Activated naive CD4-positive, alpha-beta T cell treated with anti-CD3 and anti-CD28 coated beads, Interleukin-2, amount 50 U/mL, for 72 hours (primary cell): ENCODE data around the gene GMEB2. TPM values are rescaled to one million over a fixed set of nuclear protein-coding genes. Genes with fewer than 3 reads are reported as not detected.
"Not testable (repeated sequence)": the region's sequence is repeated elsewhere in the genome, so short reads cannot be mapped to it uniquely, and the experiment has no call there.

Experiments
- ATAC-seq, 2 donors: fragments of 150-1000 bp; cut with Tn5 transposase; 2 replicates each; pipeline ENCODE4 v1.10.0; 2021; ENCODE audit warnings: mild to moderate bottlenecking in 2 of 2, moderate library complexity in 2 of 2
- DNase-seq, 2 donors: peaks; one replicate each; pipeline ENCODE4 v3.0.0; 2021 to 2022; ENCODE audit warnings: low spot score in 2 of 2
- H3K27ac Mint-ChIP-seq, 2 donors: one replicate each; pipeline ENCODE4 v1.8.0; 2022; ENCODE audit warnings: mild to moderate bottlenecking in 2 of 2, mixed read lengths in 2 of 2
- H3K36me3 Mint-ChIP-seq, 2 donors: one replicate each; pipeline ENCODE4 v1.8.0; 2022; ENCODE audit warnings: mixed read lengths in 2 of 2
- H3K9me3 Mint-ChIP-seq, 2 donors: one replicate each; pipeline ENCODE4 v1.8.0; 2022; ENCODE audit warnings: mixed read lengths in 2 of 2
- total RNA-seq, 2 donors: library from RNA; stranded (reverse); gene quantifications; one replicate each; pipeline ENCODE4 v1.2.3, GENCODE V29; 2022

GMEB2 gene
- total RNA-seq, 2 donors from 2014 or later: 11.3 to 24.0 TPM

DNA sequence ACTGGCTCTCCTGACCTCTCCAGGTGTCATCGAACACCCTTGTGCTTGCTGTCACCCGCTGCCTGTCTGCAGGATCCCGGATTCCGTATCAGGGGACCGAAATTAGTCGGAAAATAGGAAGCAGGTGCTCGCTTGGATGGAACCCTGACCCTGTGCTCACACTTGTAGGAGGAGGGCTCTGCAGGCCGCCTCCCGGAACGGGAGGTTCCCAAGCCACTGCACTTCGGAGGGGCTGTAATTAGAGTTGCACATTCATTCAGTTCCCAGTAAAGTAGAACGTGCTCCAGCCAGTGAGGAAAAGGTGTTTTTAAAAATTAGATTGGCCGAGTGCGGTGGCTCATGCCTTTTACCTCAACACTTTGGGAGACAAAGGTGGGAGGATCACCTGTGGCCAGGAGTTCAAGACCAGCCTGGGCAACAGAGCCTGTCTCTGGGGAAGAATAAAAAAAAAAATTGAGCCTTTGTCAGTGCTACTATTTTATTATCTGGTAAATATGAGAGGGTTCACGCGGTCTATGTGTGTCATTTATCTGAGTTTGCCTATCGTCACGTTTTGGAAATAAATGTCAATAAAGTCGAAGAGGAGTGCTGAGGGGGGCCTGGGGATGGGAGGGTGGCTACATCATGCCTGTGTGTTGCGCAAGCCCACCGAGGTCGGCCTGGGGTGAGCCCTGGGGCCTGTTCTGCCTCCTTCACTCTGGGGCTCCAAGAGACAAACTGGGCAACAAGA lies 1.5 kb upstream of the GMEB2 start:
- DNase-seq (peak; percentile 59 to 77), ATAC-seq (peak; percentile 7 to 59)
- H3K9me3 Mint-ChIP-seq: no peaks in the 10 kb centered on the region
- peaks cover 9 to 12% of the 10 kb centered on the region in 2 donors for H3K36me3 Mint-ChIP-seq
- peak overlapping the region; percentile 82 to 95 for H3K27ac Mint-ChIP-seq

DNA sequence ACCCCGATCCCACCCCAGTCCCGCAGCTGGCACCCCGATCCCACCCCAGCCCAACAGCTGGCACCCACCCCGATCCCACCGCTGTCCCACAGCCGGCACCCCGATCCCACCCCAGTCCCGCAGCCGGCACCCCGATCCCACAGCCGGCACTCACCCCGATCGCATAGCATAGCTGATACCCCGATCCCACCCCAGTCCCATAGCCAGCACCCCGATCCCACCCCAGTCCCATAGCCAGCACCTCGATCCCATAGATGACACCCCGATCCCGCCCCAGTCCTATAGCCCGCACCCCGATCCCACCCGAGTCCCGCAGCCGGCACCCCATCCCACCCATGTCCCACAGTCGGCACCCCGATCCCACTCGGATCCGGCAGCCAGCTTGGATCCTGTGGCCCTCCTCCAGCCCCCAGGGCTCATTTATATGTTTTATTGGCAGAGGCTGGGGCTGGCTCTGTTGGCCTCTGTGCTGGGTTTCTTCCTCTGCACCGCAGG lies 897 bp upstream of the GMEB2 start:
- peaks cover 9 to 12% of the 10 kb centered on the region in 2 donors for H3K36me3 Mint-ChIP-seq
- DNase-seq: no peak
- H3K27ac Mint-ChIP-seq: peak overlapping the region; percentile 82 to 95

DNA sequence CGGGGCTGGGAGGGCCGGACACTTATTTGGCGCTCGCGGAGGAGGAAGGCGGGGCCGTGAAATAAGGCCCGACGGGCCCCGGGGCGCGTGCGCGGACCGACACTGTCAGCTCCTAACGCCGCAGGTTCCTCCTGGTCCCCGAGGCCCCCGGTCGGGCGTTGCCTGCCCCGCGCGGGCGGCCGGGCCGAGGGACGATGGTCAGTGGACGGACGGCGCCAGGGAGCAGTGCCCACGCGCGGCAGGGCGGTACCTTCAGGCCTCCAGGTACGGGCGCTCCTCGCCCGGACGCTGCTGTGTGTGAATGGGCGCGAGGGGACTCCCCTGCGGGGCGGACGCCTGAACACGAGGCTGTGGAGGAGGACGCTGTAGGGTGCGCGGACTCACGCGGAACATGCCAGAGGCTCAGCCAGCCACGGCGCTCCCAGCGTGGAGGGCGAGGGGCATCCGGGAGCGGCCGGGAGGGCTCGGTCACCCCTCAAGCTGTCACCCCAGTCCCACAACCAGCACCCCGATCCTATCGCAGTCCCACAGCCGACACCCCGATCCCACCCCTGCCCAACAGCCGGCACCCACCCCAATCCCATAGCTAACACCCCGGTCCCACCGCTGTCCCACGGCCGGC lies 339 bp upstream of the GMEB2 start:
- peak; percentile 95 to 97 for DNase-seq
- peak overlapping the region in 1 of 2 donors; percentile 82 for H3K27ac Mint-ChIP-seq
- peaks cover 9 to 16% of the 10 kb centered on the region in 2 donors for H3K36me3 Mint-ChIP-seq
- H3K9me3 Mint-ChIP-seq: no peaks in the 10 kb centered on the region
- ATAC-seq: peak; percentile 84 to 86

More for the DNA sequence above, 897 bp upstream of the GMEB2 start:
- ATAC-seq: peak; percentile 3 to 19
- no peaks in the 10 kb centered on the region for H3K9me3 Mint-ChIP-seq

DNA sequence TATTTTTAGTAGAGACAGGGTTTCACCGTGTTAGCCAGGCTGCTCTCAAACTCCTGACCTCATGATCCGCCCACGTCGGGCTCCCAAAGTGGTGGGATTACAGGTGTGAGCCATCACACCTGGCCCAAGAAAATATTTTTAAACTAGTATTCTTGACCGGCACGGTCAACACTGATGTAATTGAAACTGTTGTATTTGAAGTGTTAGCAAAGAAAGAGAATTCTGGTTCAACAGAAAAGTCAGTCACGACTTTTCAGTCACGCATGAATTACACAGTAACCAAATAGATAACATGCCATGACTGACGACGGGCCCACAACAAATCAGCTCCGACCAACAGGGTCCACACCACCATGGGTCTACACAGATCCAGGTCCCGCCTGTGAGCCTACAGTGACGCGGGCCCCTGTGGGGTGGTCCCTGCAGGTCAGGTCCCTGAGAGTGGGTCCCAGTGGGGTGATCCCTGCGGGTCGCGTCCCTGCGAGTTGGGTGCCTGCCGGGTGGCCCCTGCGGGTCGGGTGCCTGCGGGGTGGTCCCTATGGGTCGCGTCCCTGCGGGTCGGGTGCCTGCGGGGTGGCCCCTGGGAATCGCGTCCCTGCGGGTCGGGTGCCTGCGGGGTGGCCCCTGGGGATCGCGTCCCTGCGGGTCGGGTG lies 1.0 kb downstream of the GMEB2 start:
- no peaks in the 10 kb centered on the region for H3K9me3 Mint-ChIP-seq
- ATAC-seq (peak in 1 of 2 donors; percentile 48), DNase-seq (peak in 1 of 2 donors; percentile 34)
- H3K36me3 Mint-ChIP-seq: peaks cover 9 to 16% of the 10 kb centered on the region in 2 donors
- H3K27ac Mint-ChIP-seq: peak overlapping the region; percentile 79 to 93

DNA sequence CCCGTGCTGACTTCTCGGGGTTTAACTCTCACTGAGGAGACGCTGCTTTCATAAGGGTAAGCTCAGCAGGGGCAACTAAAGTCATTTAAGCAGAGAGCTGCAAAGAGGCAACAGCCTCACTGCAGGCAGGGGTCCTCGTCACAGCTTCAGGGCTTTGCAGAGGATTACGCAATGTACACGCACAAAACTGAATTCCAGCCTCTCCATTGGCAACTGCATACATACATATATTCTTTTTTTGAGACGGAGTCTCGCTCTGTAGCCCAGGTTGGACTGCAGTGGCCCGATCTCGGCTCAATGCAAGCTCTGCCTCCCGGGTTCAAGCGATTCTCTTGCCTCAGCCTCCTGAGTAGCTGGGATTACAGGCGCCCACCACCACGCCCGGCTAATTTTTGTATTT lies 2.4 kb downstream of the GMEB2 start:
- no peak for DNase-seq
- H3K27ac Mint-ChIP-seq: no peak overlapping the region
- no peaks in the 10 kb centered on the region for H3K9me3 Mint-ChIP-seq
- peaks cover 9 to 16% of the 10 kb centered on the region in 2 donors for H3K36me3 Mint-ChIP-seq
- no peak for ATAC-seq

DNA sequence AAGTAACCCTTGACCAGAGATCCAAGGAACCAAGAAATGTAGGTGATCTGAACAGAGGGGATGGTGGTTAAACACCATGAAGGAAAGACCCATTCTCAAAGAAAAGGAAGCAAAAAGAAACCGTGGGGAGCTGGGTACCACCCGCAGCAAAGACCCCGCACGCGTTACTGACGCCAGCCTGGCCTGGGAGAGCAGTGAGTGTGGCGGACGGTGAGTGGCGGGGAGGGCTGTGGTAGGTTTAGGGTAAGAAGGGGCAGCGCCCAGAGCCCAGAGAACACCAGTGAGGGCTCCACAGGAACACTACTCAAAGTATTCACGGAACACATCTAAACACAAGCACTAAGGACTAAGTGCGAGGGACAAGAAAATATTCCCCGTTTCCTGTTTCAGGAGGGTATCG lies 4.2 kb downstream of the GMEB2 start:
- ATAC-seq: no peak
- no peaks in the 10 kb centered on the region for H3K9me3 Mint-ChIP-seq
- no peak for DNase-seq
- peaks cover 0 to 4% of the 10 kb centered on the region in 2 donors for H3K36me3 Mint-ChIP-seq
- H3K27ac Mint-ChIP-seq: peak overlapping the region in 1 of 2 donors; percentile 25

DNA sequence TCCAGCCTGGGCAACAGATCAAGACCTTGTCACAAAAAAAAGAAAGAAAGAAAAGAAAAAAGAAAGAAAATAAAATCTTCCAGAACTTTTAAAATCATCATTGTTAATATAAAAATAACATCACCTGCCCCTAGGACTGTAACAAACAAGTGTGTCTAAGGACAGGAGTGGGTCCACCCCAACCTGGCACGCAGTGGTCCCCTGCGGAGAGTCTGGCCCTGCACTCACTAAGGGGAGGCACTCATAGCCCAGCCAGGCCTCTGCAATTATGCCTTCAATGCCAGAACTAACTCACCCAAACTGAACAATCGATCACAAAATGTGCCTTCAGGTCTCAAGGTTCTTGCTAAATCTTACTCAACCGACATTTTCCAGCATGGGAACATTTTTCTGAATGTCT lies 4.8 kb downstream of the GMEB2 start:
- peaks cover 0 to 4% of the 10 kb centered on the region in 2 donors for H3K36me3 Mint-ChIP-seq
- ATAC-seq: no peak
- H3K9me3 Mint-ChIP-seq: no peaks in the 10 kb centered on the region
- no peak overlapping the region for H3K27ac Mint-ChIP-seq
- no peak for DNase-seq

DNA sequence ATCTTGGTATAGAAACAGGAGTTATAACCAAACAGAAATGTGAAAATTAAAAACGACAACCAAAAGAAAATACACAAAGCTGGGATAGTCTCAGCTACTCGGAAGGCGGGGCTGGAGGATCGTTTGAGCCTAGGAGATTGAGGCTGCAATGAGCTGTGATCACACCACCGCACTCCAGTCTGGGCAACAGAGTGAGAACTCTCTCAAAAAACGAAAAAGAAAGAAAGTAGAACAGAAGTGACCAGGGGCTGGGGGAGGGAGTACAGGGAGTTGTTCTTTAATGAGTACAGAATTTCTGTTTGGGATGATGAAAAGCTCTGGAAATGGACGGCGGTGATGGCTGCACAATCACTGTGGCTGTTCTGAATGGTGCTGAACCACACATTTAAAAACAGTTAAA lies 5.9 kb downstream of the GMEB2 start:
- ATAC-seq (no peak), DNase-seq (no peak)
- H3K9me3 Mint-ChIP-seq: no peaks in the 10 kb centered on the region
- peaks cover 0 to 4% of the 10 kb centered on the region in 2 donors for H3K36me3 Mint-ChIP-seq
- H3K27ac Mint-ChIP-seq: no peak overlapping the region

DNA sequence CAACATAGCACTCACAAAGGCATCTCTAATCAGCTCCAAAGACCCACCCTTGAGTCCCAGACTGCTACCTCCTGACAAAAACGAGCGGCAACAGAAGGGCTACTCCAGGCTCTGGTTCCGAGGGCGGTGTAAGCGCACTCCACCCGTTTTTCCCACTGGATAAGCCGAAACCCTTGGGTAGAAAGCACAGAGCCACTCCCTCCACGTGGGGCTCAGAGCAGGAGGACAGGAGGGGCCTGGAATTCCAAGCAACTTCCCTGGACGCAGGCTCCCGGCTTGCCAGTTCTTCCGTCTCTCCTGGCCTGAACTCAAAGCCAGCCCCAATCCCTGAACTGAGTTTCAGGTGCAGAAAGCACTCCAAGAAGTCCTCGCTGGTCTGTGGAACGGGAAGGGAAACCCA lies 7.4 kb downstream of the GMEB2 start:
- Mint-ChIP-seq H3K36me3 (peaks cover 4 to 7% of the 10 kb centered on the region in 2 donors), H3K27ac (no peak overlapping the region)
- no peak for DNase-seq

DNA sequence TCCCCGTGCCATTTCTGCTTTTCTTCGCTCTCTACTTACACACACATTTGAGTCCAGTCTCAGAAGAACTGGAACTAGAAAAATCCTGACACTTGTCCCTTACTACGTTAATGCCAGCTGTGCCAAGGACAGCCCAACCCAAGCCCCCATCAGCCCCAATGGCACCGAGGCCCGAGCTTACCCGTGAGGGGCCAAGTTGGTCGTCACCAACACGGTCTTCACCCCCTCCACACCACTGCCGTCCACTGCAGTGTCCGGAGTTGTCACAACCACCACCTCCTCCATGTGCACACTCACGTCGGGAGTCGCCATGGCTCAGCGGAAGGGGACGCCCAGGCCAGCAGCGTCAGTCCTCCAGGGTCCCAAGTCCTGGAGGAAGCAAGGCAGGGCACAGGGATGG lies 7.8 kb downstream of the GMEB2 start:
- Mint-ChIP-seq H3K9me3 (no peaks in the 10 kb centered on the region), H3K27ac (peak overlapping the region in 1 of 2 donors; percentile 60), H3K36me3 (peaks cover 4 to 7% of the 10 kb centered on the region in 2 donors)
- ATAC-seq (no peak), DNase-seq (no peak)

More for the DNA sequence above, 7.4 kb downstream of the GMEB2 start:
- H3K9me3 Mint-ChIP-seq: no peaks in the 10 kb centered on the region
- no peak for ATAC-seq

DNA sequence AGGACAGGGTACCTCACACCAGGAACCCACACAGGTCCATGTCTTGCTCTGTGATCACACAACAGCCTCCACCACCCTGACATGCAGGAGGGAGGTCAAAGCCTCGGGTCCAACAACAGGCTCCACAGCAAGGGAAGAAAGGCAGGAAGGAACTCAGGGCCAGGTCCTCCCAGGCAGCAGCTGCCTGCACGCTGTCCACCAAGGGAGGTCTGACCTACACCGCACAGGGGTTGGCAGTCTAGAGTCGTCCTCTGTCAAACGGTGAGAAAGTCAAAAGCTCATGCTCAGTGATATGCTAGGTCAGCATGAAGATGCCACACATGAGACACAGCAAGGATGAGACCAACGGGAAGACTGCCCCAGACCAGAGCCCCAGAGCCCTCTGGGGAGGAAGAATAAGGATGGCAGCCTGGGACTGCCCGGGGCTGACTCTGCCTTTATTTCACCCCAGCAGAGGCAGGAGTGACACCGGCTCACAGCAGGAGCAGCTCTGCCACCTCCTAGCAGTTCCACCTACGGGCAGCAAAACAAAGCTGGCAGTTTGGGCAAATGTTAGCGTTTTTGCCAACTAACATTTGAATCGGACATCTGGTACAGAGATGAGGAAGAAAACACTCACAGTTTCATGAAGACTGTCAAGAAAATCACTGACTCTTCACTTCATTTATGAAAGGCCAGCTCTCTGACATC lies 8.5 kb downstream of the GMEB2 start:
- no peak overlapping the region for H3K27ac Mint-ChIP-seq
- ATAC-seq: no peak

DNA sequence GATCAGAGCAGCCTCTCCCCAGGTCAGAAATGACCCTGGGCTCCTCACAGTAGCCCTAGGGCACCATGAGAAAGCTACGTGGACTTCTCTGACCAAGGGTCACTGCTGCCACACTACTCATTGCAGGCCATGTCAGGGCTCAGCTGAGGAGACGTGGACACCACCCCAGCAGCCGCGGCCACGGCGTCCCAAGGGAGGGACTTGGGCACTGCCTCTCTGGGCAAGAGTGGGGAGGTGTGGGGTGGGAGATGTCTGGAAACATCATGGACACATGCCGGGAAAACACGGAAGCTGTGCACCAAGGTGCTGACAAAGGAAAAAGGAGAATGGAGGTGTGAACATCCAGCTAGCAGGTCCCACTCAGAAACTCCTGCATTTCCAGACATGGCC lies 9.0 kb downstream of the GMEB2 start:
- no peak overlapping the region for H3K27ac Mint-ChIP-seq
- H3K9me3 Mint-ChIP-seq: no peaks in the 10 kb centered on the region
- DNase-seq: no peak
- H3K36me3 Mint-ChIP-seq: peaks cover 7 to 8% of the 10 kb centered on the region in 2 donors
- no peak for ATAC-seq

More for the DNA sequence above, 8.5 kb downstream of the GMEB2 start:
- H3K9me3 Mint-ChIP-seq: no peaks in the 10 kb centered on the region
- H3K36me3 Mint-ChIP-seq: peaks cover 4 to 7% of the 10 kb centered on the region in 2 donors
- DNase-seq: no peak

DNA sequence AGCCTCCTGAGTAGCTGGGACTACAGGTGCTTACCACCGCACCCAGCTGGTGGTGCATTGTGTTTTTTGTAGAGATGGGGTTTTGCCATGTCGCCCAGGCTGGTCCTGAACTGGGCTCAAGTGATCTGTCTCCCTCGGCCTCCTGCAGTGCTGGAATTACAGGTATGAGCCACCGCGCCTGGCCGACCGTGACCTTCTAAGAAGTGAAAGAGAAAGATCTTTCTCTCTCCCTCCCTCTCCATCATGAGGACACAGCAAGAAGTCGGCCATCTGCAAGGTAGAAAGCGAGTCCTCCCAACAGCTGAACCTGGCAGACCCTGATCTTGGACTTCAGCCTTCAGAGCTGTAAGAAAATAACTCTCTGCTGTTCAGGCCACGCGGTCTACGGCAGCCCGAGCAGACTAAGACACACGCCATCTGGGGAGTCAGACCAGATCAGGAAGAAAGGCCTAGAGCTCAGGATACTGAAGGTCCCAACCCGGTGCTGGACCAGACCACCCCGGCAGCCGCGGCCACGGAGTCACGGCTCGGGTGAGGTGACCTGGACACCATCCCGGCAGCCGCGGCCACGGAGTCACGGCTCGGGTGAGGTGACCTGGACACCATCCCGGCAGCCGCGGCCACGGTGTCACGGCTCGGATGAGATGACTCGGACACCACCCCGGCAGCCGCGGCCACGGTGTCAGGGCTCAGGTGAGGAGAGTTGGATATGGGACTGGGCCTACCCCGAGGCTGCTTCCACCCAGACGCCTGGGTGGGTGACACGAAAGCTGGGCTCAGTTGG lies 9.6 kb downstream of the GMEB2 start:
- H3K9me3 Mint-ChIP-seq: no peaks in the 10 kb centered on the region
- no peak overlapping the region for H3K27ac Mint-ChIP-seq
- ATAC-seq (no peak), DNase-seq (no peak)
- H3K36me3 Mint-ChIP-seq: peaks cover 5 to 7% of the 10 kb centered on the region in 2 donors

DNA sequence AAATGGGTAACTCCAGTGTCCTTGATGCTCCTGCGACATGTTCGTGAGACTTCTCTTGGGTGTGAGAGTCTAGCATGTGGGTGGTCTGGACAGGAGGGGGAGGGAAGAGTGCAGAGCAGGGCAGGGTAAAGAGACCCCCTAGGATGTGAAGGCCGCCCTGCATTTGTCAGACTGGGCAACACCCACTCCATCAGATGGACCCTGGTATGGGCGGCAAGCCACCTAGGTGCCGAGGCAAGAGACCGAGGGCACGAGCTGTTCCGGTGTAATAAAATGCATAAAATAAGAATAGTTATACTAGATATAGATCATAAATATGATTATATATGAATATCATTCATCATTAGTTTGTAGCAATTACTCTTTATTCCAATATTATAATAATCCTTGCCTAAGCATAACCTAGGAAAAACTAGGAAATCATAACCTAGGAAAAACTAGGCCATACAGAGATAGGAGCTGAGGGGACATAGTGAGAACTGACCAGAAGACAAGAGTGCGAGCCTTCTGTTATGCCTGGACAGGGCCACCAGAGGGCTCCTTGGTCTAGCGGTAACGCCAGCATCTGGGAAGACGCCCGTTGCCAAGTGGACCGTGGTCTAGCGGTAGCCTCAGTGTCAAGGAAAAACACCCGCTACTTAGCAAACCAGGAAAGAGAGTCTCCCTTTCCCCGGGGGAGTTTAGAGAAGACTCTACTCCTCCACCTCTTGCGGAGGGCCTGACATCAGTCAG lies 12.9 kb downstream of the GMEB2 start:
- not testable (repeated sequence) for DNase-seq, H3K36me3 Mint-ChIP-seq, H3K27ac Mint-ChIP-seq, H3K9me3 Mint-ChIP-seq, ATAC-seq

DNA sequence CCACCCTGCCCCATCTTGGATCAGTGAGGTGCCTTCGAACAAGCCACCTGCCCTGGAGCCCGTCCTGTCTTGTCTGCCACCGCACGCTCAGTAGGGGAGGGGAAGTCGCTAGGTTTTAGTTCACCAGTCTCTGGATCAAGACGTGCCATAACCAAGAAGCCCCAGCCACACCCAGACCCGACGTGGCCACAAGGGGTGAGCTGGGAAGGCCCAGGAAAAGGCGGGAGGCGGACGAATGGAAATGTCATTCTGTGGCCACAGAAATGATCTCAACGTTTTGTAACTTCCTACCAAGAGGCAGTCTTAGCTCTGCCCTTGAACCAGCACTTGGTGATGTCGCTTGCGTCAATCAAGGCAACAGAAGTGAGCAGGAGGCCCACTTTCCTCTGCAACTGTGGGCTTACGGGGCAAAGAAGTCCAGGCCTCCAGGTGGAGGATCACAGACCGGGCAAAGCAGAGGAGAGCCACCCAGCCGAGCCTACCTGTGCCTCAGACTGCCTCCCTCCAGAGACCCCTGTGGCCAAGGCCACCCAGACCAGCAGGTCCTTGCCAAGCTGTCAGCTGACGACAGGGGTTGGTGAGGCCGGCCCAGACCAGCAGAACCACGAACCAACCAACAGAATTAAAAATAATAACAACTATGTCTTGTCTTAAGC lies 14.5 kb downstream of the GMEB2 start:
- no peaks in the 10 kb centered on the region for H3K9me3 Mint-ChIP-seq
- ATAC-seq: no peak
- H3K36me3 Mint-ChIP-seq: peaks cover 5 to 7% of the 10 kb centered on the region in 2 donors
- no peak for DNase-seq
- no peak overlapping the region for H3K27ac Mint-ChIP-seq
